Esophagus (tissue), 2 donors: ENCODE measurements around the gene NAV1. TPM values are rescaled to one million over a fixed set of nuclear protein-coding genes. Genes with fewer than 3 reads are reported as not detected.
"Not testable (repeated sequence)": the region's sequence is repeated elsewhere in the genome, so short reads cannot be mapped to it uniquely, and the experiment has no call there.

Experiments used
- H3K27ac ChIP-seq, 2 donors: one replicate each; pipeline ENCODE4 v1.5.1; 2013; ENCODE audit warnings: low read depth in 2 of 2, mild to moderate bottlenecking in 2 of 2, inconsistent platforms in 1 of 2, low read length in 1 of 2, moderate library complexity in 1 of 2
- H3K27me3 ChIP-seq, 2 donors: one replicate each; pipeline ENCODE4 v1.6.1; 2013; ENCODE audit warnings: low read length in 2 of 2, control low read depth in 1 of 2, mild to moderate bottlenecking in 1 of 2; ENCODE audit not compliant: insufficient read depth in 2 of 2, control insufficient read depth in 1 of 2
- H3K36me3 ChIP-seq, 2 donors: one replicate each; pipeline ENCODE4 v1.6.1; 2013; ENCODE audit warnings: low read length in 1 of 2; ENCODE audit not compliant: control insufficient read depth in 2 of 2, insufficient read depth in 2 of 2
- H3K4me1 ChIP-seq, 2 donors: one replicate each; pipeline ENCODE4 v1.6.1; 2013; ENCODE audit warnings: low read length in 1 of 2; ENCODE audit not compliant: control insufficient read depth in 2 of 2, insufficient read depth in 2 of 2
- H3K4me3 ChIP-seq, 2 donors: one replicate each; pipeline ENCODE4 v1.5.1; 2013; ENCODE audit warnings: low read length in 2 of 2, mild to moderate bottlenecking in 2 of 2, low read depth in 1 of 2, moderate library complexity in 1 of 2
- H3K9me3 ChIP-seq, 2 donors: one replicate each; pipeline ENCODE4 v1.6.1; 2013; ENCODE audit warnings: mild to moderate bottlenecking in 2 of 2, low read depth in 1 of 2, low read length in 1 of 2, moderate library complexity in 1 of 2; ENCODE audit not compliant: control insufficient read depth in 2 of 2, insufficient read depth in 1 of 2
- WGBS, 2 donors: extraction: QIAGEN DNeasy Blood & Tissue Kit; methylation state at CpG; one replicate each; pipeline ENCODE4 v1.1.7; 2013; 5-methylcytosine and 5-hydroxymethylcytosine counted together
- polyA plus RNA-seq, 2 donors: library from polyadenylated mRNA; stranded (reverse); fragments of 200-250 nt; gene quantifications; one replicate each; pipeline ENCODE4 v1.2.3, GENCODE V29; 2013
- donor health status: healthy with polysubstance abuse.
- donor health status: Bipolar disorder and iron deficiency.

The NAV1 gene
- polyA plus RNA-seq, 2 donors: 3.9 to 4.6 TPM

- Histone ChIP-seq H3K27ac (peak overlapping the region; percentile 33 to 41), H3K4me1 (peaks cover 3 to 14% of the 10 kb centered on the region in 2 donors), H3K4me3 (no peak overlapping the region), H3K36me3 (no peaks in the 10 kb centered on the region), H3K27me3 (no peaks in the 10 kb centered on the region), H3K9me3 (no peaks in the 10 kb centered on the region)
- WGBS, 2 donors: 69 to 72% methylated on average over 9 of the region's 9 CpGs
Observed at GRCh38 chr1:201542309-201543035, 3.5 kb downstream of the NAV1 start.

- Histone ChIP-seq H3K27ac (peak overlapping the region; percentile 1 to 3), H3K4me3 (no peak overlapping the region), H3K9me3 (no peaks in the 10 kb centered on the region), H3K27me3 (no peaks in the 10 kb centered on the region), H3K4me1 (peaks cover 3 to 8% of the 10 kb centered on the region in 2 donors), H3K36me3 (no peaks in the 10 kb centered on the region)
- 78 to 86% methylated on average over 7 of the region's 7 CpGs for WGBS, 2 donors
Observed at GRCh38 chr1:201543871-201544642, 5.1 kb downstream of the NAV1 start.

DNA sequence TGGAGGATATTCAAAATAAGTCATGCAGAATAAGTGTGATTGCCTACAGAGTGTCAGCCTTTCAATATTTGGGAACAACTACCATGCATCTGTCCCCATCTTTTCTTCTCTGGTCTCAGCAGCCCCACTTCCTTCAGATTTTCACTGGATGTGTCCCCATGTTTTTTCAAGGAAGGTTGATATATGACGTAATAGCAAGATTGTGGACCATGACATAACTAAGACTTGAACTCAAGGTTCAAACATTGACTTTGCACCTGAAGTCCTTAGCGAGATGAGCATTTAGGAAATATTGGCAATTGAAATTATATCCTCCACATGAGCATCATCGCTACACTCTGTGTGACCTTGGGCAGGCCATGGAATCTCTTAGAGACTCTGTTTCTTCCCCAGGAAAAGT is 5.8 kb downstream of the NAV1 start:
- no peak overlapping the region for H3K4me3 ChIP-seq
- H3K27me3 ChIP-seq: no peaks in the 10 kb centered on the region
- H3K4me1 ChIP-seq: peaks cover 1% of the 10 kb centered on the region in 2 donors
- no peak overlapping the region for H3K27ac ChIP-seq
- H3K9me3 ChIP-seq: no peaks in the 10 kb centered on the region
- no peaks in the 10 kb centered on the region for H3K36me3 ChIP-seq
- WGBS, 2 donors: 98% methylated on average over 3 of the region's 3 CpGs

DNA sequence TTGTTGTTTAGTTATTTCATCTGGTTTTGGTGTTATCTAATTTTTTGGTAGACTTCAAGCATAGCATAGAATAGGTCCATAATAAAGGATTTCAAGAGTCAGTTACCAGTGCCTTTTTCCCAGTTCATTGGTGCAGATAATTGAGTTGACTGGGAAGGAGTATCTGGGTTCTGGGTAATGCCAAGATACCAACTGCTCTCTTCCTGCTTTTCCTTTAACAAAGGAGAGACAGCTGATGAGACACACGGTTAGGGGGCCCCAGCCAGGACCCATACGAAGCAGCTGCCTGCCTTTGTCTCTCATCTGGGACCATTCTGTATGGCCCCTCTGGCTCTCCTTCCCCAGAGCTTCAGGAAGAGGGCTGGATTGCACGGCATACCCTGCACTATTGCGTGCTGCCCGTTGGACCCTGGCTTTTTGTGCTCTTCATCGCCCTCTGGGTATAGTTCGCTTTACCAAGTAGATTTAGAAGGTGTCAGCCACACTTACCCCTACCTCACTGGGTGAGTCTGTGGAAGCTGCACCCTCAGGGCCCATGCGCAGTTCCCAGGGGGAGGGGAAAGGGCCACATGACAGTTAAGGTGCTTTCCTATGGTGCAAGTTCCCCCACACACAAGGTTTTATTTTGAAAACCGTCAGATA is 7.0 kb downstream of the NAV1 start:
- WGBS, 2 donors: 48 to 69% methylated on average over 9 of the region's 9 CpGs
- no peaks in the 10 kb centered on the region for H3K36me3 ChIP-seq
- no peak overlapping the region for H3K4me3 ChIP-seq
- H3K4me1 ChIP-seq: no peaks in the 10 kb centered on the region
- no peaks in the 10 kb centered on the region for H3K9me3 ChIP-seq
- H3K27me3 ChIP-seq: no peaks in the 10 kb centered on the region
- no peak overlapping the region for H3K27ac ChIP-seq

- not testable (repeated sequence) for H3K36me3 ChIP-seq, H3K27ac ChIP-seq, H3K9me3 ChIP-seq, H3K4me1 ChIP-seq, H3K27me3 ChIP-seq, H3K4me3 ChIP-seq
- 73 to 83% methylated on average over 5 of the region's 5 CpGs for WGBS, 2 donors
Observed at GRCh38 chr1:201549522-201549921, 10.6 kb downstream of the NAV1 start.

- Histone ChIP-seq H3K27me3 (no peaks in the 10 kb centered on the region), H3K4me3 (no peak overlapping the region), H3K4me1 (no peaks in the 10 kb centered on the region), H3K9me3 (no peaks in the 10 kb centered on the region), H3K36me3 (no peaks in the 10 kb centered on the region), H3K27ac (no peak overlapping the region)
- 92 to 97% methylated on average over 3 of the region's 3 CpGs for WGBS, 2 donors
Observed at GRCh38 chr1:201551096-201551495, 12.2 kb downstream of the NAV1 start.

GRCh38 chr1:201551877-201552731 is 13.2 kb downstream of the NAV1 start:
- Histone ChIP-seq H3K9me3 (no peaks in the 10 kb centered on the region), H3K4me3 (no peak overlapping the region), H3K36me3 (no peaks in the 10 kb centered on the region), H3K27ac (no peak overlapping the region), H3K27me3 (no peaks in the 10 kb centered on the region), H3K4me1 (no peaks in the 10 kb centered on the region)
- 83 to 87% methylated on average over 12 of the region's 12 CpGs for WGBS, 2 donors

DNA sequence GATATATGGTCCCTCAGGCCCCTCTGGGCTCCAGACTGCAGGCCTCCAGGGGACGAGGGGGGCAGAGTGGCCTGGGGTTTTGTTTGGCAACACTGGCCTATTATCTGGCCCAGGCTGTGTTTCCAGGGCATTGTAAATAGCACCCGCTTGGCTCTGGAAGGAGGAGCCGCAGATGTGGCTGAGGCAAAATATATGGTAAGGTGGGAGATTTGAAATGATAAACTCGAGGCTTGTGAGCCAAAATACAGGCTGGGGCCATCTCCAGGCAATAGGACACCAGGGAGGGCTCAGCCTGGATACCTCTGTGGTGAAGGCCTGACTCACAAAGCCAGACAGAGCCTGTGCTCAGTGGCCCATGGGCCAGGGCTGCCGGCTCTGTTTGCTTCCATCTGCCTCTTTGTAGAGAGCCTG is 14.0 kb downstream of the NAV1 start:
- Histone ChIP-seq H3K27ac (peak overlapping the region in 1 of 2 donors; percentile 61), H3K4me1 (no peaks in the 10 kb centered on the region)
- 66 to 70% methylated on average over 5 of the region's 5 CpGs for WGBS, 2 donors

More for the DNA sequence above, 14.0 kb downstream of the NAV1 start:
- no peak overlapping the region for H3K4me3 ChIP-seq
- H3K36me3 ChIP-seq: no peaks in the 10 kb centered on the region
- H3K27me3 ChIP-seq: no peaks in the 10 kb centered on the region
- no peaks in the 10 kb centered on the region for H3K9me3 ChIP-seq
